Osteocyte (in vitro differentiated cells): ENCODE measurements around the gene GJD4. TPM values are rescaled to one million over a fixed set of nuclear protein-coding genes. Genes with fewer than 3 reads are reported as not detected.

ENCODE experiments used
- DNase-seq: peaks from one replicate; pipeline ENCODE4 v3.0.0; 2021; ENCODE audit warnings: mixed read lengths; ENCODE audit not compliant: unreplicated experiment; ENCODE audit errors: extremely low spot score
- H3K27ac Mint-ChIP-seq: one replicate; pipeline ENCODE4 v1.8.0; 2021; ENCODE audit warnings: mild to moderate bottlenecking, mixed read lengths; ENCODE audit not compliant: unreplicated experiment
- H3K27me3 Mint-ChIP-seq: one replicate; pipeline ENCODE4 v1.8.0; 2021; ENCODE audit warnings: mixed read lengths; ENCODE audit not compliant: unreplicated experiment
- H3K36me3 Mint-ChIP-seq: one replicate; pipeline ENCODE4 v1.8.0; 2021; ENCODE audit warnings: mixed read lengths; ENCODE audit not compliant: unreplicated experiment
- H3K4me1 Mint-ChIP-seq: one replicate; pipeline ENCODE4 v1.8.0; 2021; ENCODE audit warnings: mixed read lengths; ENCODE audit not compliant: unreplicated experiment
- H3K4me3 Mint-ChIP-seq: one replicate; pipeline ENCODE4 v1.8.0; 2021; ENCODE audit warnings: mild to moderate bottlenecking, moderate library complexity, mixed read lengths; ENCODE audit not compliant: unreplicated experiment
- H3K9me3 Mint-ChIP-seq: one replicate; pipeline ENCODE4 v1.8.0; 2021; ENCODE audit warnings: mixed read lengths; ENCODE audit not compliant: unreplicated experiment
- total RNA-seq: library from RNA; stranded (reverse); gene quantifications from 2 replicates; pipeline ENCODE4 v1.2.1, GENCODE V29; 2021
- TF ChIP-seq, protein P1 (sequence below): fragments of 200-600 bp; sonication (generic); IDR thresholded peaks from 2 replicates; pipeline ENCODE4 v1.5.0; 2021; ENCODE audit warnings: antibody characterized with exemption, mild to moderate bottlenecking, moderate library complexity

GJD4 gene
- total RNA-seq, 1 donor from 2014 or later: not detected

- H3K9me3 Mint-ChIP-seq: no peaks in the 10 kb centered on the region
- peaks cover 6% of the 10 kb centered on the region for H3K4me1 Mint-ChIP-seq
- TF ChIP-seq, protein P1, sequence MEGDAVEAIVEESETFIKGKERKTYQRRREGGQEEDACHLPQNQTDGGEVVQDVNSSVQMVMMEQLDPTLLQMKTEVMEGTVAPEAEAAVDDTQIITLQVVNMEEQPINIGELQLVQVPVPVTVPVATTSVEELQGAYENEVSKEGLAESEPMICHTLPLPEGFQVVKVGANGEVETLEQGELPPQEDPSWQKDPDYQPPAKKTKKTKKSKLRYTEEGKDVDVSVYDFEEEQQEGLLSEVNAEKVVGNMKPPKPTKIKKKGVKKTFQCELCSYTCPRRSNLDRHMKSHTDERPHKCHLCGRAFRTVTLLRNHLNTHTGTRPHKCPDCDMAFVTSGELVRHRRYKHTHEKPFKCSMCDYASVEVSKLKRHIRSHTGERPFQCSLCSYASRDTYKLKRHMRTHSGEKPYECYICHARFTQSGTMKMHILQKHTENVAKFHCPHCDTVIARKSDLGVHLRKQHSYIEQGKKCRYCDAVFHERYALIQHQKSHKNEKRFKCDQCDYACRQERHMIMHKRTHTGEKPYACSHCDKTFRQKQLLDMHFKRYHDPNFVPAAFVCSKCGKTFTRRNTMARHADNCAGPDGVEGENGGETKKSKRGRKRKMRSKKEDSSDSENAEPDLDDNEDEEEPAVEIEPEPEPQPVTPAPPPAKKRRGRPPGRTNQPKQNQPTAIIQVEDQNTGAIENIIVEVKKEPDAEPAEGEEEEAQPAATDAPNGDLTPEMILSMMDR: no peak
- H3K36me3 Mint-ChIP-seq: peaks cover 22% of the 10 kb centered on the region
- no peaks in the 10 kb centered on the region for H3K27me3 Mint-ChIP-seq
- DNase-seq: no peak
- H3K4me3 Mint-ChIP-seq: no peak overlapping the region
- H3K27ac Mint-ChIP-seq: no peak overlapping the region
These were observed 31.3 kb upstream of the GJD4 start for GRCh38 chr10:35573796-35574195.

- H3K27ac Mint-ChIP-seq: no peak overlapping the region
These were observed 30.2 kb upstream of the GJD4 start for GRCh38 chr10:35574924-35575352.

GRCh38 chr10:35575640-35576039 is 29.5 kb upstream of the GJD4 start:
- Mint-ChIP-seq H3K36me3 (peaks cover 14% of the 10 kb centered on the region), H3K9me3 (no peaks in the 10 kb centered on the region), H3K27me3 (no peaks in the 10 kb centered on the region)

More at GRCh38 chr10:35574924-35575352, 30.2 kb upstream of the GJD4 start:
- no peaks in the 10 kb centered on the region for H3K9me3 Mint-ChIP-seq
- TF ChIP-seq, protein P1: no peak
- no peak overlapping the region for H3K4me3 Mint-ChIP-seq
- peaks cover 6% of the 10 kb centered on the region for H3K4me1 Mint-ChIP-seq
- DNase-seq: no peak
- H3K27me3 Mint-ChIP-seq: no peaks in the 10 kb centered on the region
- H3K36me3 Mint-ChIP-seq: peaks cover 14% of the 10 kb centered on the region

DNA sequence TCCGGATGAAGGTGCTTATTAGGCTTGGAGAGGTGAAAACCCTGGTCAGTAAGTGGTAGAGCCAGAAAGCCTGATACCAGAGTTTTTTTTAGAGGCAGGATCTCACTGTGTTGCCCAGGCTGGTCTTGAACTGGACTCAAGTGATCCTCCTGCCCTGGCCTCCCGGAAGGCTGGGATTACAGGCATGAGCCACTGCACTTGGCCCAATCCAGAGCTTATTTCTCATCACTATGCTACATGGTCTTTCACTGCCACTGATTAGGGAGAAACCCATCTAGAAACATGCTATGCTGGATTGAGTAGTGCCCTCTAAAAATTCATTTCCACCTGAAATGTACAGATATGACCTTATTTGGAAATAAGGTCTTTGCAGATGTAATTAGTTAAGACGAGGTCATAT is 28.4 kb upstream of the GJD4 start:
- H3K4me1 Mint-ChIP-seq: peaks cover 6% of the 10 kb centered on the region
- no peaks in the 10 kb centered on the region for H3K27me3 Mint-ChIP-seq
- H3K36me3 Mint-ChIP-seq: peaks cover 6% of the 10 kb centered on the region
- DNase-seq: no peak
- H3K4me3 Mint-ChIP-seq: no peak overlapping the region
- TF ChIP-seq, protein P1: no peak
- H3K9me3 Mint-ChIP-seq: no peaks in the 10 kb centered on the region
- H3K27ac Mint-ChIP-seq: no peak overlapping the region

More at GRCh38 chr10:35575640-35576039, 29.5 kb upstream of the GJD4 start:
- DNase-seq: no peak
- Mint-ChIP-seq H3K4me3 (no peak overlapping the region), H3K27ac (no peak overlapping the region), H3K4me1 (peaks cover 6% of the 10 kb centered on the region)
- TF ChIP-seq, protein P1: no peak

- Mint-ChIP-seq H3K4me1 (peaks cover 6% of the 10 kb centered on the region), H3K9me3 (no peaks in the 10 kb centered on the region), H3K4me3 (no peak overlapping the region), H3K27me3 (no peaks in the 10 kb centered on the region), H3K36me3 (peaks cover 5% of the 10 kb centered on the region), H3K27ac (no peak overlapping the region)
- DNase-seq: no peak
- TF ChIP-seq, protein P1: no peak
These were observed 27.1 kb upstream of the GJD4 start for GRCh38 chr10:35577926-35578617.
